NT2/D1 (cell line): ENCODE results near the gene IZUMO1R.

Source experiments
- DNase-seq: peaks from one replicate; pipeline ENCODE4 v3.0.0-alpha.2; 2011; ENCODE audit warnings: low read depth, low spot score
- H3K27me3 ChIP-seq: 2 replicates; pipeline ENCODE4 v1.6.0; 2011; ENCODE audit warnings: mild to moderate bottlenecking; ENCODE audit not compliant: insufficient read length, insufficient read depth
- H3K36me3 ChIP-seq: 2 replicates; pipeline ENCODE4 v1.6.1; 2011; ENCODE audit warnings: mild to moderate bottlenecking, low read length, mixed read lengths; ENCODE audit not compliant: insufficient read depth, insufficient read length
- H3K4me1 ChIP-seq: 2 replicates; pipeline ENCODE4 v1.5.1; 2011; ENCODE audit not compliant: insufficient read depth, insufficient read length
- H3K4me3 ChIP-seq: 2 replicates; pipeline ENCODE4 v1.5.1; 2011; ENCODE audit warnings: low read depth; ENCODE audit not compliant: insufficient read length
- H3K9ac ChIP-seq: 2 replicates; pipeline ENCODE4 v1.6.0; 2011; ENCODE audit warnings: low read depth; ENCODE audit not compliant: insufficient read length
- H3K9me3 ChIP-seq: 2 replicates; pipeline ENCODE4 v1.5.1; 2011; ENCODE audit warnings: mild to moderate bottlenecking, low read length; ENCODE audit not compliant: insufficient read depth
- SUZ12 ChIP-seq: IDR thresholded peaks from 2 replicates; pipeline ENCODE4 v1.6.1; 2011; ENCODE audit not compliant: insufficient read length, insufficient read depth; ENCODE audit errors: extremely low read depth
- YY1 ChIP-seq: IDR thresholded peaks from 2 replicates; pipeline ENCODE4 v1.6.1; 2011; ENCODE audit not compliant: insufficient read length, insufficient read depth
- ZNF274 ChIP-seq: IDR thresholded peaks from 2 replicates; pipeline ENCODE4 v1.6.1; 2011; ENCODE audit warnings: mild to moderate bottlenecking, low read depth, low read length

IZUMO1R gene

DNA sequence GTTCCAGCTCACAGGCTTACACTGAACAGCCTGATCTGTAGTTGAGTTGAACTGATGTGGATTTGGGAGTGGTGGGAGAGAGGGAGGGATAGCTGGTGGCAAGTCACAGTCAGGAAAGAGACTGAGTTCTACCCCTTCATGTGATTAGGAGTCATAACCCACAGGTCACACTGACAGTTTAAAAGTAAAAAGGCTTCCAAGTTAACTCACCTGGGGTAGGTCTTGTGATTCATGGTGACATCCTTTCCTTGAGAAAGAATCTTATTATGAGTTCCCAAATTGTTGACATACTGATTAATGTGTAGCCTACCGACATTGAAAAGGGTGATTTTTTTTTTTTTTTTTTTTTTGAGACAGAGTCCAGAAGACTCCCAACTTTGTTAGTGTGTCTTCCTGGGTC is 5.4 kb downstream of the IZUMO1R start:
- Histone ChIP-seq H3K4me3 (no peak overlapping the region), H3K4me1 (no peaks in the 10 kb centered on the region), H3K9ac (no peak overlapping the region), H3K36me3 (no peaks in the 10 kb centered on the region), H3K27me3 (no peaks in the 10 kb centered on the region), H3K9me3 (no peaks in the 10 kb centered on the region)
- TF ChIP-seq ZNF274 (no peak), SUZ12 (no peak), YY1 (no peak)
- DNase-seq, result no peak

DNA sequence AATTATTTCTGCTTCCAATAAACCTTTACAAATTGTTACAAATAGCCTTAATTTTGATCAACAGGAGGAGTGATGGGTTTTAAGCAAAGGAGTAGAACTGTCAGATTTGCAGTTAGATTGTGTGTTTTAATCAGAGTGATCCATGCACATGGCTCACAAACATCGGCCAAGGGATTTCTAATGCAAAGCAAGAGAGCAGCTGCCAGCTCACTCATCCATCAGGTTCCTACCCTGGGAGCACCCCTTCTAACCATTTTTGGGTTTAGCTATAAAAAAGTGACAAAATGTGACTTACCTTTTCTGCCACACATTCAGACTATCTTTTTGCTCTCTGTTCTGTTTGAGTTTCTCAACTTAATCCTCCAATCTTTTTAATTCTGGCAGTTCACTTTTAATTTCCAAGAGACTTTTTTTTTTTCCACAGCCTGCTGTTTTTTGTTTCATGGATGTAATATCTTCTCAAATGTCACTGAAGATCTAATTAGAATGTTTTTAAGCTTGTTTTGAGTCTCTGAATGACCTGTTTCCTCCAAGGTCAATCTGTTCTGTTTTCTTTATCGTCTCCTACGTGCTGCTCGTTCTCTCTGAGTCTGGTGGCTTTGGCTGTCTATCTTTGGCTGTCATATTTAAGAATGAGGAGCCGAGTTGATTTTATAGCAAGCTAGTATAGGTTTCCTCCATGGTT is 6.0 kb downstream of the IZUMO1R start:
- TF ChIP-seq SUZ12, result no peak
- no peak for TF ChIP-seq ZNF274
- TF ChIP-seq YY1, result no peak
- H3K4me3 ChIP-seq, result no peak overlapping the region
- H3K4me1 ChIP-seq, result no peaks in the 10 kb centered on the region
- no peaks in the 10 kb centered on the region for H3K36me3 ChIP-seq
- no peaks in the 10 kb centered on the region for H3K9me3 ChIP-seq
- H3K27me3 ChIP-seq, result no peaks in the 10 kb centered on the region
- no peak for DNase-seq
- H3K9ac ChIP-seq, result no peak overlapping the region

DNA sequence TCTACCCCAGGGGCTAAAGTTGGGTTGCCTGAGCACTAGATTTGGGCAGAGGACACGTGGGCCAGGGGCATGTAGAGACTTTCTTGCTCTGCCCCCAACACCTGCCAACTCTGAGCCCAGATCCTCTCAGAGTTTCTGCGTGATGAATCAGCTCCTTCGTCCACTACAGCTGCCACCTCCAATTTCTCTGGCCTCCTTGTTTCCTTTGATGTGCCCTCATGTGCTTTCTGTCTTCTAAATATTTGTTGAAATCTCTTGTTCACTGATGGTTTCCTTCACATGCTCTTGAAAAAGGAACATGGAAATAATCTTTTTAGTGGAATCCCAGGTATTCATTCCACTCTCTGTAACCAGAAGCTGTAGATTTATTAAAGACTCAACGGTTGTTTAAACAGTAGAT is 8.0 kb downstream of the IZUMO1R start:
- DNase-seq, result no peak
- Histone ChIP-seq H3K4me1 (no peaks in the 10 kb centered on the region), H3K27me3 (no peaks in the 10 kb centered on the region), H3K9me3 (no peaks in the 10 kb centered on the region), H3K4me3 (no peak overlapping the region), H3K36me3 (no peaks in the 10 kb centered on the region), H3K9ac (no peak overlapping the region)
- TF ChIP-seq YY1 (no peak), SUZ12 (no peak), ZNF274 (no peak)

DNA sequence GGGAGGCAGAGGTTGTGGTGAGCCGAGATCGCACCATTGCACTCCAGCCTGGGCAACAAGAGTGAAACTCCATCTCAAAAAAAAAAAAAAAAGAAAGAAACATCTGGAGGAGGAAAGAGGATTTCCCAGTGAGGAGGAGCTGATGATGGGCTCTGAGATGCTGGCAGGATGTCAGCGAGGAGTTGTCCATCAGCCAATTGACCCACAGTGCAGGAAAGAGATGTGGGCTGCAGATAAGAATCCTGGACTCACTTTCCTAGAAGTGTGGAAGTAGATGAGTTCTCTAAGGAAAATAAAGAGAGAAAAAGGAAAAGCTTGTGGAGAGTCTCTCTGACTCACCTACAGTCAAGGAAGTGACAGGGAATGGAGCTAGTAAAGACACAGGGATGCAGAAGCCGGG is 9.7 kb downstream of the IZUMO1R start:
- H3K9ac ChIP-seq, result no peak overlapping the region
- H3K27me3 ChIP-seq, result no peaks in the 10 kb centered on the region
- no peak overlapping the region for H3K4me3 ChIP-seq
- no peak for DNase-seq
- H3K4me1 ChIP-seq, result no peaks in the 10 kb centered on the region
- TF ChIP-seq SUZ12, result no peak
- TF ChIP-seq YY1, result no peak
- TF ChIP-seq ZNF274, result no peak
- no peaks in the 10 kb centered on the region for H3K9me3 ChIP-seq
- no peaks in the 10 kb centered on the region for H3K36me3 ChIP-seq

DNA sequence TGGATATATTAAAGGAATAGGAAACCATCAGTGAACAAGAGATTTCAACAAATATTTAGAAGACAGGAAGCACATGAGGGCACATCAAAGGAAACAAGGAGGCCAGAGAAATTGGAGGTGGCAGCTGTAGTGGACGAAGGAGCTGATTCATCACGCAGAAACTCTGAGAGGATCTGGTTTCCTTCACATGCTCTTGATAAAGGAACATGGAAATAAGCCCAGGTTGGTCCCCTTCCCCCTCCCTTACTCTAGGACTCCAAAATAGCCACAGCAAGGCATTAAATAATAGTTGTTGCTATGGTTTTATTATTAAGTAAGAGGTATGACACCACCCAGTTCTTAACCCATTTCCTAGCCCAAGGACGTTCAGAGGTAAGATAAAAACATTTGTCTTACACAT is 11.3 kb downstream of the IZUMO1R start:
- Histone ChIP-seq H3K9ac (no peak overlapping the region), H3K4me3 (no peak overlapping the region), H3K9me3 (no peaks in the 10 kb centered on the region), H3K27me3 (no peaks in the 10 kb centered on the region), H3K36me3 (no peaks in the 10 kb centered on the region), H3K4me1 (no peaks in the 10 kb centered on the region)
- no peak for TF ChIP-seq YY1
- DNase-seq, result no peak

DNA sequence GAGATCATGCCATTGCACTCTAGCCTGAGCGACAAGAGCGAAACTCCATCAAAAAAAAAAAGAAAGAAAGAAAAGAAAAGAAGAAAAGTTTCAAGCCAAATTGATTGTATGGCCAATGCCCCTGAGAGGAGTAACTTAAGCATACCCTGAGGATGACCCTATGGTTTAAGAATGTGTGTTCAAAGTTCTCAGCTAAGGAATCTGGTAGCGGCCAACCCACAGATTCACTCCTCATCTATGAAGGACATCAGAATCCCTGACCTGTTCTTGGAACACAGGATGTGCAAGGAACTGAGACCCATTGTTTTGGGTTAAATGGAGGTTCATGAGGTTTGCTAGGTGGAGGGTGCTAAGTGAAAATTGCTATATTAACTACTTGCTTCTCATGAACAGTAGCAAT is 18.1 kb downstream of the IZUMO1R start:
- H3K9me3 ChIP-seq, result no peaks in the 10 kb centered on the region
- TF ChIP-seq SUZ12 (no peak), YY1 (no peak), ZNF274 (no peak)
- no peak overlapping the region for H3K4me3 ChIP-seq
- no peaks in the 10 kb centered on the region for H3K36me3 ChIP-seq
- no peaks in the 10 kb centered on the region for H3K4me1 ChIP-seq
- no peak overlapping the region for H3K9ac ChIP-seq
- DNase-seq, result no peak
- no peaks in the 10 kb centered on the region for H3K27me3 ChIP-seq

DNA sequence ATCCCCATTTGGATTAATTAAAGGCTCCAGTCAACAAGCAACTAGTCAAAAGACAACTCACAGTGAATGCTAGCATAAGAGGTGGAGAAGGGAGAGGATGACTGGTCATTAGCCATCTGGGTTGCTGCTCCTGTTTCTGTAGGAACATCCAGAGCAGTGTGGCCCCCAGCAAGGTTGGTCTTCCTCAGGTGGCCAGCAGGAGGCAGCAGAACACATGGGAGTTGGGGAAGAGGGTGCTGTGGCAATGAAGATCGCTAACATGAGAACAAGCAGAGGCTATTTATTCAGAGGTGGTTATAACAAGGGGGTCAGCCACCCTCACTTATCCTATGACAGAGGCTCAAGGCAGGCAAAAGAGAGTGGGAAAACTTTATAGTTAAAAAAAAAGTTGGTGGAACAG is 21.3 kb downstream of the IZUMO1R start:
- TF ChIP-seq SUZ12 (no peak), ZNF274 (no peak), YY1 (no peak)
- DNase-seq, result peak; percentile 59
- Histone ChIP-seq H3K27me3 (no peaks in the 10 kb centered on the region), H3K4me3 (no peak overlapping the region), H3K9ac (no peak overlapping the region), H3K9me3 (no peaks in the 10 kb centered on the region), H3K36me3 (no peaks in the 10 kb centered on the region), H3K4me1 (no peaks in the 10 kb centered on the region)

DNA sequence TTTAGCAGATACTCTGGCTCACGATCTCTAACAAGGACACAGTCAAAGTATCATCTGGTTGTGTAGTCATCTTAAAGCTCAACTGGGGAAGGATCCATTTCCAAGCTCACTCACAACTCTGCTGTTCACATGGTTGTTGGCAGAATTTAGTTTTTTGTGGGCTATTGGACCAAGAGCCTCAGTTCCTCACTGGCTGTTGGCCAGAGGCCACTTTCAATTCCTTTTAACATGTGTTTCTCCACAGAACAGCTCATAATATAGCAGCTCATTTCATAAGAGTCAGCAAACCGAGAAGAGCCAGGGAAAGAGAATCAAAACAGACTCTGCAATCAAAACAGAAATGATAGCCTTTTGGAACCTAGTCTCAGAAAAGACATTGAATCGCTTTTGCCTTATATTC is 22.6 kb downstream of the IZUMO1R start:
- Histone ChIP-seq H3K4me1 (no peaks in the 10 kb centered on the region), H3K9me3 (no peaks in the 10 kb centered on the region), H3K4me3 (no peak overlapping the region), H3K9ac (no peak overlapping the region), H3K27me3 (no peaks in the 10 kb centered on the region), H3K36me3 (no peaks in the 10 kb centered on the region)
- no peak for TF ChIP-seq YY1
- no peak for TF ChIP-seq SUZ12
- TF ChIP-seq ZNF274, result no peak
- DNase-seq, result no peak
